Spinal cord (tissue), 10 donors: Measurements from ENCODE around the gene CSDE1. TPM values are rescaled to one million over a fixed set of nuclear protein-coding genes. Genes with fewer than 3 reads are reported as not detected.

Source experiments
- DNase-seq, 6 donors: peaks; one replicate each; pipeline versions ENCODE4 v3.0.0 to v3.0.0-alpha.2; 2013 to 2015; ENCODE audit warnings: low spot score in 6 of 6, low read depth in 4 of 6
- H3K27ac ChIP-seq: one replicate; pipeline ENCODE4 v1.5.1; 2013; ENCODE audit warnings: low read depth, low read length, control low read depth
- H3K27me3 ChIP-seq: one replicate; pipeline ENCODE4 v1.6.1; 2013; ENCODE audit warnings: low read length; ENCODE audit not compliant: control insufficient read depth, insufficient read depth
- H3K36me3 ChIP-seq: one replicate; pipeline ENCODE4 v1.6.1; 2013; ENCODE audit warnings: low read length; ENCODE audit not compliant: control insufficient read depth, insufficient read depth
- H3K4me1 ChIP-seq: one replicate; pipeline ENCODE4 v1.6.1; 2013; ENCODE audit warnings: low read length; ENCODE audit not compliant: control insufficient read depth, insufficient read depth
- H3K4me3 ChIP-seq: one replicate; pipeline ENCODE4 v1.5.1; 2013; ENCODE audit warnings: low read depth, low read length, control low read depth
- H3K9me3 ChIP-seq: one replicate; pipeline ENCODE4 v1.6.1; 2013; ENCODE audit warnings: low read length; ENCODE audit not compliant: control insufficient read depth, insufficient read depth
- WGBS: methylation state at CpG from one replicate; pipeline ENCODE4 v1.1.5; 2013; ENCODE audit warnings: missing lambda C conversion rate; ENCODE audit not compliant: insufficient coverage; 5-methylcytosine and 5-hydroxymethylcytosine counted together
- polyA plus RNA-seq, 2 donors: library from polyadenylated mRNA; unstranded; fragments of 120-200 nt; gene quantifications; one replicate each; pipeline ENCODE4 v1.2.1, GENCODE V29; 2013; ENCODE audit not compliant: insufficient read length in 2 of 2
- total RNA-seq, 2 donors: library from RNA; depleted of rRNA in 1 of 2; stranded (reverse); fragments of 120-200 nt in 1 of 2; fragments of >200 nt in 1 of 2; gene quantifications; one replicate each; pipeline versions ENCODE4 v1.2.3 to v1.2.4, GENCODE V29; 2013 to 2014
- donor health status: healthy.

Gene CSDE1
- total and polyA plus RNA-seq, 4 donors = 260 to 727 (median 318) TPM

DNA sequence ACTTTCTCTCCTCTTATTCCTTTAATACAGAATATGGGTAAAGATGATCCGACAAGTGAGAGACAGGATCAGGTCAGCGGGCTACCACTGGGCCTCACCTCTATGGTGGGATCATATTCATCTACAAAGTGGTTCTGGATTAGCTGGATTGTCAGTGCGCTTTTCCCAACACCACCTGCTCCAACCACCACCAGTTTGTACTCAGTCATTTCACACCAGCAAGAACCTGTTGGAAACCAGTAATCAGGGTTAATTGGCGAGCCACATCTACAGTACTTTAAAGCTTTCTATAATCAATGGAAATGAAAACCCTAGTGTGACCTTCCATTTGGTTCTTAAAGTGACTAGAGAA, 41.9 kb downstream of the CSDE1 start:
- Histone ChIP-seq H3K9me3 (no peaks in the 10 kb centered on the region), H3K27ac (peak overlapping the region; percentile 89), H3K27me3 (no peaks in the 10 kb centered on the region), H3K4me1 (no peaks in the 10 kb centered on the region), H3K36me3 (peaks cover 27% of the 10 kb centered on the region), H3K4me3 (peak overlapping the region; percentile 95)
- WGBS = 32% methylated on average over 4 of the region's 4 CpGs
- no peak for DNase-seq

DNA sequence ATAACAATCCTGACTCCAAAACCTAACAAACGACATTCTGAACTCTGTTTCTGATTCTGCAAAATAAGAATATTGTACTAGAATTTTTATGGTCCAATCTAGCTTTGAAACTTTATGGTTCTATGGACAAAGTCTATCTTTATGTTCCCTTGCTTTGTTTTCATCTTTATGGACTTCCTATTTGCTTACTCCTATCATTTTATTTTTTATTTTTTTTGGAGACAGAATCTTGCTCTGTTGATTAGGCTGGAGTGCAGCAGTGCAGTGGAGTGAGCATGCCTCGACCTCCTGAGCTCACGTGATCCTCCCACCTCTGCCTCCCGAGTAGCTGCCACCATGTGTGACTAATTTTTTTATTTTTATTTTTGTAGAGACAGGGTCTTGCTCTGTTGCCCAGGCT, 44.8 kb downstream of the CSDE1 start:
- H3K4me1 ChIP-seq = no peaks in the 10 kb centered on the region
- DNase-seq = no peak
- H3K9me3 ChIP-seq = no peaks in the 10 kb centered on the region
- H3K4me3 ChIP-seq = no peak overlapping the region
- peaks cover 23% of the 10 kb centered on the region for H3K36me3 ChIP-seq
- no CpG with 5 or more reads among the region's 4 CpGs for WGBS
- H3K27me3 ChIP-seq = no peaks in the 10 kb centered on the region
- no peak overlapping the region for H3K27ac ChIP-seq

DNA sequence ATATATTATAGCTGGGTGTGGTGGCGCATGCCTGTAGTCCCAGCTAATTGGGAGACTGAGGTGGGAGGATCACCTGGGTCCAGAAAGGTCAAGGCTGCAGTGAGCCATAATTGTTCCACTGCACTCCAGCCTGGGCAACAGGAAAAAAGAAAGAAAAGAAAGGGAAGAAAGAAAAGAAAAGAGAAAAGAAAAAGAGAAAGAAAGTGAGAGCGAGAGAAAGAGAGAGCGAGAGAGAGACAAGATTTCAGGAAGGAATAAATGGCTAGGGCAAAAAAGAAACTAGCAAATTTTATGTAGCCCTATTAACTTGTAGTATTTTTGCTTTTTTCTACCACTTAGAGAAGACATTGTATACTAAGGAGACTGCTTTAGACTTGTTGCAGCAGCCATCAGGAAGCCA, 47.4 kb downstream of the CSDE1 start:
- H3K4me1 ChIP-seq = no peaks in the 10 kb centered on the region
- H3K27me3 ChIP-seq = no peaks in the 10 kb centered on the region
- no peak overlapping the region for H3K4me3 ChIP-seq
- peaks cover 30% of the 10 kb centered on the region for H3K36me3 ChIP-seq
- DNase-seq = no peak
- 86% methylated on average over 1 of the region's 3 CpGs for WGBS
- H3K27ac ChIP-seq = no peak overlapping the region
- no peaks in the 10 kb centered on the region for H3K9me3 ChIP-seq

DNA sequence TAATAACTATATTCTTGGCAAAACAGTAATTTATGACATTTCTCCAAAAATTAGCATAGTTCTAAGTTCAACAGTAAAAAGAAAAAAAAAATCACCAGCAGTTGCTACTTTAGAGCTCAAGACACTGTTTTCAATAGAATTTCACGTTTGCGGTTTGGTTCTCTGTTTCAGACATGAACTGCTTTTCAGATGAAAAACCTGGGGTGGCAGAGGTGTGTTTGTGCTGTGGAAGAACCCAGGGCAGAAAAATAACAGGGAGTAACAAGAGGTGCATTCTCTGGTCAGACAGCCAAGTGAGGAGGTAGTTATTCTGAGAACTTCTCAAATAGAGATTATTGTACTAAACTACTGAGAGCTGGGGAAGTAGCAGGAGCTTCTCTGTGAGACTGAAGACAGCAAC, 50.2 kb downstream of the CSDE1 start:
- Histone ChIP-seq H3K9me3 (no peaks in the 10 kb centered on the region), H3K27ac (no peak overlapping the region), H3K4me3 (no peak overlapping the region), H3K4me1 (no peaks in the 10 kb centered on the region), H3K27me3 (no peaks in the 10 kb centered on the region), H3K36me3 (peaks cover 27% of the 10 kb centered on the region)
- WGBS = no CpG with 5 or more reads among the region's 2 CpGs
- DNase-seq = no peak

DNA sequence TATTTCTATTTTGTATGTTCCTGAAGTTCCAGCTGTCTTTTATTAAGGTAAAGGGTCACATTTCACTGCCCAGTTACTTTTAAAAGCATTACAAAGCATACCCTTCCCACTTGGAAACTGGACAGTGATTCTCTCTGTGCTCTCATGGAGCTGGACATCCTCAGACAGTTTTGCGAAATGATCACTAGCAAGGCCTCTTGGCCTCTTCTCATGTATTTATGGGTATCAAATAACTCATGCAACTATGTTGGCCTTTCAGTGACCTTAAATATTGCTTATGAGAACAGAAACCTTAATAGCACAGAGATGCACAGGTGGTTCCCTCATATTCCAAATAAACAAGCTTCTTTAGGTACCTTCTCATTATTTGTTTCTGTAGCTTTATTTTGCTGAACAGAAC, 54.5 kb downstream of the CSDE1 start:
- no peak for DNase-seq
- Histone ChIP-seq H3K27ac (no peak overlapping the region), H3K36me3 (peaks cover 7% of the 10 kb centered on the region), H3K4me3 (no peak overlapping the region), H3K4me1 (no peaks in the 10 kb centered on the region), H3K9me3 (no peaks in the 10 kb centered on the region), H3K27me3 (no peaks in the 10 kb centered on the region)
- WGBS = no CpG with 5 or more reads among the region's 1 CpG

DNA sequence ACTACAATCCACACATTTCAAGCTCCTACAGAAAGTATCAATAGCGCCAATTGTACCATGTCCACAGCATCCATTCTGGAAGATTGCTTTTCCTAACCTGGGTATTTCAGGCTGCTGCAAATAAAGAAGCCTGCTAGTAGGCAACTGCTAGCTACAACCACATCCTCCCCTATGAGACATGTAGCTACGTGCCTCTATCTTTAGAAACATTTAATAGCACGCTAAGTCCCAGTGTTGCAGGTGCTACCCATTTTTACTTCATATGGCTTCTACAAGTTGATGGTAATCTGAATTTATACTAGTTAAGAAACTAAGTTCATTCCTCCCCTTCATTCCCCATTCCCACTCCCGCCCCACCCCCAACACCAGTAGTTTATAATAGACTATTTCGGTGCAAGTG, 55.0 kb downstream of the CSDE1 start:
- WGBS = 89% methylated on average over 1 of the region's 5 CpGs
- no peaks in the 10 kb centered on the region for H3K27me3 ChIP-seq
- H3K36me3 ChIP-seq = peaks cover 6% of the 10 kb centered on the region
- no peak overlapping the region for H3K27ac ChIP-seq
- H3K9me3 ChIP-seq = no peaks in the 10 kb centered on the region
- H3K4me3 ChIP-seq = no peak overlapping the region
- H3K4me1 ChIP-seq = no peaks in the 10 kb centered on the region
- no peak for DNase-seq

DNA sequence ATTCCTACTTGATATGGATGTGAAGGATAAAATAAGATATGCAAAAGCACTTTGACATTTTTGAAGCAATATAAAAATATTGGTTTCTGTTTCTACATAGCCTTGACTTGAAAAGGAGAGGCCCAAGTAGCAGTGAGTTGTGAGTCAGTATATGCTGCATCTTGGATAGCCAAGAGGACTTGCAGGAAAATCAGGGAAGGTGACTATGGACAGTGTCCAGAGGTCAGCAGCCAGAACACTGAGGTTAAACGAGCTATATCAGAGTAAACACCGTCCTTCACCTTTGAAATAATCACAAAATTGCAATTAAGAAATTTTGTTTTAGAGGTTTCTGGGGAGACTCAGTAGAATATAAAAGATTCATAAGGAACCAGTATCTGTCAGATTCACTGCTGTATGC, 55.9 kb downstream of the CSDE1 start:
- H3K27ac ChIP-seq = no peak overlapping the region
- H3K36me3 ChIP-seq = no peaks in the 10 kb centered on the region
- no peaks in the 10 kb centered on the region for H3K27me3 ChIP-seq
- H3K4me1 ChIP-seq = no peaks in the 10 kb centered on the region
- no peak for DNase-seq
- H3K4me3 ChIP-seq = no peak overlapping the region
- no CpG with 5 or more reads among the region's 2 CpGs for WGBS
- no peaks in the 10 kb centered on the region for H3K9me3 ChIP-seq

DNA sequence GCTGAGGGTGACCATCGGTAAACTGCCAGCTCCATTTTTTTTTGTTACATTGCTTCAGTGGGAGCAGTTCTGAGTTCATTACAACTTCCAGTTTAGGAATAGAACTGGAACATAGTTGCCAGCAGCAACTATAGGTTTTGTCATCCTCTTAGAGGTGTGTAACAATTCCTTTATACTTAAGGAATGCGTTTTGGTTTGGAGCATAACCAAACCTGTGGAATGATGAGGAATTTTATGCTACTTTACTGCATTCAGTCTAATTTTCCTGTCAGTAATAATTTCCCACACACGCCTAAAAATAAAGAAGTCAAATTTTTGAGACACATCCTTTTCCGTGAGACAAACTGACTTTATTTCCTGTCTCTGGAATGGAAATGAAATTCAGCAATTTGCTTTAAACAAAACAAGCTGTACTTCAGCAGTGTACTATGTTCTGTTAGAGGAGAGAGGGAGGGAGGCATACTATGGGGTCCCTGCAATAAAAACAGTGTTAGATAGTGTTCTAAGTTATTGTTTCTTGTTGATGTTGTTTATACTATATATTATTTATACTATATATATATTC, 57.7 kb downstream of the CSDE1 start:
- no peaks in the 10 kb centered on the region for H3K9me3 ChIP-seq
- H3K27me3 ChIP-seq = no peaks in the 10 kb centered on the region
- no peak overlapping the region for H3K4me3 ChIP-seq
- no peak for DNase-seq
- 92% methylated on average over 2 of the region's 4 CpGs for WGBS
- no peaks in the 10 kb centered on the region for H3K36me3 ChIP-seq
- no peak overlapping the region for H3K27ac ChIP-seq
- no peaks in the 10 kb centered on the region for H3K4me1 ChIP-seq

DNA sequence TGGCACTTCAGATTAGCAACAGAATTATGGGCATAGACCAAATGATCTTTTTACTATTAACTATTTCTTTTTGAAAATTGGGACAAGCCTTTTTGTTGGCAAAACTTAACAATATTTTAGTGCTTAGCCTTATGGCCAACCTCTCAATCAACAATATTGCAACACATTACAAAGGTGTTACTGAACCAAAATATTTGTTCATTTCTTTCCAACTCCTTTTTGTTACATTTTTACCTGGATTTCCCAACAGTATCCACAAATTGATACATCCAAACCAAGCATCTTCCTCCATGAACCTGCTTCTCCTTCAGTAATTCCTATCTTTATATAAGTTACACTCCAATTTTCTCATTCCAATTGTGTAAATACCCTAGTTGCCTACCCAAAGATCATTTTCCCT, 61.0 kb downstream of the CSDE1 start:
- Histone ChIP-seq H3K27me3 (no peaks in the 10 kb centered on the region), H3K4me3 (no peak overlapping the region), H3K36me3 (no peaks in the 10 kb centered on the region), H3K27ac (no peak overlapping the region), H3K9me3 (no peaks in the 10 kb centered on the region), H3K4me1 (no peaks in the 10 kb centered on the region)
- DNase-seq = no peak

DNA sequence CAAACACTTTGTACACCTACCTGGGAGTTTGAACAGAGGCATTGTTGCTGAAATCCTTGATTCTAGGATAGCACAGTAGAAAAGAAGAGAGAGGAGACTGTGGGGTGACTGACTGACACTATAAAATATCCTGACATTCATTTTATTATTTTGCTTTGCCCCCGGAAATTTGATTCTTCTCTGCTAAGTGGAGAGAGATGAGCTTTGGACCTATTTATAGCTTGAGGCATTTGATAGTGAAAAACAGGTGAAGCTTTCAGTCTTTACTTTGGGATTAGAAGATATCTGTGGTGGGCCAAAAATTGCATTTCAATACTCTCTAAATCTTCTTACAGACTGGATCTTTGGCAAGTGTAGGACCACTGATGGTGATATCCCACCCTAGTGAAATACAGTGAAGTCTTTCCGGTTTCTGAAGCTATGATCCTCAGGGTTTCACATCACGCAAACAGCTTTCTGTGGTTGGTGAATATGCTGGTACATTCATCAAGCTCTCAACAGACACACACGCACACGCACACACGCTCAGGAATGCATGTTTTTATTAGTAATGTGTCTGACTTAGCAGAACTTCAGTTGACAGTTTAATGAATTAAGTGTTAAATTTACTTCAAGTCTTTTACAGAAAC, 62.2 kb downstream of the CSDE1 start, which contains the start of gene AMPD1:
Gene AMPD1 (minus strand): TSS at position 117 of the 629 bp plus-strand sequence. CDS start 75 bp downstream, at position 42.
- no peak within 1 kb of the TSS for H3K4me3 ChIP-seq
- WGBS = no CpG with 5 or more reads among the region's 6 CpGs
- H3K27ac ChIP-seq = no peak within 1 kb of the TSS
- no peaks in the 10 kb centered on the region for H3K27me3 ChIP-seq
- H3K4me1 ChIP-seq = no peaks in the 10 kb centered on the region
- no peaks in the 10 kb centered on the region for H3K36me3 ChIP-seq
- no peak for DNase-seq
- H3K9me3 ChIP-seq = no peaks in the 10 kb centered on the region
